Measurements from ENCODE around the gene FRYL. TPM values are rescaled to one million over a fixed set of nuclear protein-coding genes. Genes with fewer than 3 reads are reported as not detected.
"Not testable (repeated sequence)": the region's sequence is repeated elsewhere in the genome, so short reads cannot be mapped to it uniquely, and the experiment has no call there.

FRYL gene
- total RNA-seq, 1 donor from 2014 or later = 50.0 TPM

DNA sequence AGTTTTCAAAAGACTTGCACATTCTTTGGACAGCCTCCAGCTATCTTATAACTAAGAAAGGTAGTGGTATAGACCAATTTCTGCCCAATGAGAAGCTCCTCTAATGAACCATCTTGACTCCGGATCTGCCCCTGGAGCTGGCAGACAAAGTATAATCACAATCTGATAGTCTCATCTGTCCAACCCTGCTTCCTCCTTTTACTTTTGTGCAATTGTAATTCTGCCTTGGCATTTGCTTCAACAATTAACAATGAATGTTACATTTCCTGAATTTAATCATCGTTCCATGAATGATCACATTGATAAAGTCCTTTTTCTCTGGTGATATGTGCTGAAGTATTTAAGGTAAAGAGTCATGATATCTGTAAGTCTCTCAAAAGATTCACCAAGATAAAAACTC is 27.8 kb downstream of the FRYL start:
- Mint-ChIP-seq H3K9me3 (peaks cover 4% of the 10 kb centered on the region), H3K4me1 (ENCODE audit: unreplicated experiment) (peaks cover 6% of the 10 kb centered on the region), H3K4me3 (no peak overlapping the region), H3K36me3 (peaks cover 13% of the 10 kb centered on the region), H3K27me3 (no peaks in the 10 kb centered on the region), H3K27ac (no peak overlapping the region)
- TF ChIP-seq, protein P1, sequence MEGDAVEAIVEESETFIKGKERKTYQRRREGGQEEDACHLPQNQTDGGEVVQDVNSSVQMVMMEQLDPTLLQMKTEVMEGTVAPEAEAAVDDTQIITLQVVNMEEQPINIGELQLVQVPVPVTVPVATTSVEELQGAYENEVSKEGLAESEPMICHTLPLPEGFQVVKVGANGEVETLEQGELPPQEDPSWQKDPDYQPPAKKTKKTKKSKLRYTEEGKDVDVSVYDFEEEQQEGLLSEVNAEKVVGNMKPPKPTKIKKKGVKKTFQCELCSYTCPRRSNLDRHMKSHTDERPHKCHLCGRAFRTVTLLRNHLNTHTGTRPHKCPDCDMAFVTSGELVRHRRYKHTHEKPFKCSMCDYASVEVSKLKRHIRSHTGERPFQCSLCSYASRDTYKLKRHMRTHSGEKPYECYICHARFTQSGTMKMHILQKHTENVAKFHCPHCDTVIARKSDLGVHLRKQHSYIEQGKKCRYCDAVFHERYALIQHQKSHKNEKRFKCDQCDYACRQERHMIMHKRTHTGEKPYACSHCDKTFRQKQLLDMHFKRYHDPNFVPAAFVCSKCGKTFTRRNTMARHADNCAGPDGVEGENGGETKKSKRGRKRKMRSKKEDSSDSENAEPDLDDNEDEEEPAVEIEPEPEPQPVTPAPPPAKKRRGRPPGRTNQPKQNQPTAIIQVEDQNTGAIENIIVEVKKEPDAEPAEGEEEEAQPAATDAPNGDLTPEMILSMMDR (conservative IDR thresholded peaks at IDR 0.05) = no peak
- no peak for DNase-seq (ENCODE audit: extremely low spot score, unreplicated experiment)

DNA sequence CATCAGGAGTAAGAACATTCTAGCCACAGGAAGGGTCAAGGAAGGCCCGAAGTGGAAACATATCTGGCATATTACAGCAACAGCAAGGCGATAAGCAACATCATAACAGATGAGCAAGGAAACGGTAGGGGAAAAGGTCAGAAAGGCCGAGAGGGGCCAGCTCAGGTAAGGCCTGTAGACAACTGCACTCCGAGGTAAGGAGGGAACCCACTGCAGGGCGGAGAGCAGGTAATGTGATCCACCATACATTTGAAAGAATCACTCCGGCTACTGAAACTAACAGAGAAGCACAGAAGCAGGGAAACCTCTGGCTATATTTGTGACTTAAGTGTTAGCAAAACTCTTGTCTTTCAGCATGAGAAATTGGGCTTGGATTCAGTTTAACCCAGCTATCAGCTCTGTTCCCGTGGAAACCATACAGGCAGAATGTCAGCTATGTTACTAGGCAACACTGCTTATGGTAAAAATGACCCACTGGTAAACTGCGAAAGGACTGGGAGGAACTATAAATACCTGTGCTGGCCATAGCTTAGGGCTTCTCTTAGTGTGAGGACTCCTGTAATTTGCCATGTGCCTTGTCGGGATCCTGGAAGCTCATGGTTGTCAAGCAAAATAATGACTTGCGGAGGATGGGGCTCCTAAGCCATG is 31.0 kb downstream of the FRYL start:
- TF ChIP-seq, protein P1 (conservative IDR thresholded peaks at IDR 0.05) = no peak
- H3K4me1 Mint-ChIP-seq (ENCODE audit: unreplicated experiment) = peaks cover 6% of the 10 kb centered on the region
- no peak for DNase-seq (ENCODE audit: extremely low spot score, unreplicated experiment)
- no peak overlapping the region for H3K27ac Mint-ChIP-seq
- H3K27me3 Mint-ChIP-seq = no peaks in the 10 kb centered on the region
- H3K36me3 Mint-ChIP-seq = peaks cover 7% of the 10 kb centered on the region
- no peak overlapping the region for H3K4me3 Mint-ChIP-seq
- no peaks in the 10 kb centered on the region for H3K9me3 Mint-ChIP-seq

DNA sequence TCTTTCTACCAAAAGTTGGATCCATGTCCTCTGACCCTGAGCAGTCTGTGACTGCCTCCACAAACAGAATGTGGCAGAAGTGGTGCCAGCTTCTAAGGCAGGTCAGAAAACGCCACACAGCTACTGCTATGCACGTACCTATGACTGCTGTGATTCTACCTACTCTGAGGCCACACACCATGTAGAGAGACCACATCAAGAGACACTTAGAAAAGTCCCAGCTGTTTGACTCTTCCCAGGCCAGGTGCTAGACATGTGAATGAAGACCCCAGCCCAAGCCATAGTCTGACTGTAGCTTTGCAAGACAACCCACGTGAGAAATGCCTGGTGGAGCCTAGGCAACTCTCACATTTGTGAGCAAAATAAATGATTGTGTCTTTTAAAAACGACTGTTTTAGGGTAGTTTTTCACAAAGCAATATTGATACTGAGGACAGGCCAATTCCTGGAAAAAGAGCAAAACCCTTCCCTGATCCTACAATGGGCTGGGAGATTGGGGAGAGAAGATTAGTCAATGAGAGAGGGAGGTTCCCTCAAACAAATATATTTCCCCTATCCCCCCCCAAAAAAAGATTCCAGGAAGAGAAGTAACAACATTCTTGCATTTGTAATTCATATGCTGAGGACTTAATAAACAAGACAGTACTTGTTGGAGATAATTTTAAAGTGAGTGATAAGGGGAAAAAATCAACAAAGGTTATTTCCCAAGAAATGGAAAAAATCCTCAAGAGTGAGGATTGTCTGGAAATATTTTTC is 33.3 kb downstream of the FRYL start:
- H3K4me3 Mint-ChIP-seq = no peak overlapping the region
- peaks cover 6% of the 10 kb centered on the region for H3K4me1 Mint-ChIP-seq (ENCODE audit: unreplicated experiment)
- TF ChIP-seq, protein P1 (conservative IDR thresholded peaks at IDR 0.05) = no peak
- DNase-seq (ENCODE audit: extremely low spot score, unreplicated experiment) = no peak
- H3K27ac Mint-ChIP-seq = no peak overlapping the region
- peaks cover 10% of the 10 kb centered on the region for H3K36me3 Mint-ChIP-seq
- H3K9me3 Mint-ChIP-seq = no peaks in the 10 kb centered on the region
- H3K27me3 Mint-ChIP-seq = no peaks in the 10 kb centered on the region

DNA sequence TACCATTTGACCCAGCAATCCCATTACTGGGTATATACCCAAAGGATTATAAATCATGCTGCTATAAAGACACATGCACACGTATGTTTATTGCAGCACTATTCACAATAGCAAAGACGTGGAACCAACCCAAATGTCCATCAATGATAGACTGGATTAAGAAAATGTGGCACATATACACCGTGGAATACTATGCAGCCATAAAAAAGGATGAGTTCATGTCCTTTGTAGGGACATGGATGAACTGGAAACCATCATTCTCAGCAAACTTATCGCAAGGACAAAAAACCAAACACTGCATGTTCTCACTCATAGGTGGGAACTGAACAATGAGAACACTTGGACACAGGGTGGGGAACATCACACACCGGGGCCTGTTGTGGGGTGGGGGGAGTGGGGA is 34.9 kb downstream of the FRYL start:
- H3K27ac Mint-ChIP-seq; H3K9me3 Mint-ChIP-seq; H3K4me3 Mint-ChIP-seq; H3K27me3 Mint-ChIP-seq; DNase-seq (ENCODE audit: extremely low spot score, unreplicated experiment); H3K4me1 Mint-ChIP-seq (ENCODE audit: unreplicated experiment): not testable (repeated sequence)
- H3K36me3 Mint-ChIP-seq = peaks cover 10% of the 10 kb centered on the region

DNA sequence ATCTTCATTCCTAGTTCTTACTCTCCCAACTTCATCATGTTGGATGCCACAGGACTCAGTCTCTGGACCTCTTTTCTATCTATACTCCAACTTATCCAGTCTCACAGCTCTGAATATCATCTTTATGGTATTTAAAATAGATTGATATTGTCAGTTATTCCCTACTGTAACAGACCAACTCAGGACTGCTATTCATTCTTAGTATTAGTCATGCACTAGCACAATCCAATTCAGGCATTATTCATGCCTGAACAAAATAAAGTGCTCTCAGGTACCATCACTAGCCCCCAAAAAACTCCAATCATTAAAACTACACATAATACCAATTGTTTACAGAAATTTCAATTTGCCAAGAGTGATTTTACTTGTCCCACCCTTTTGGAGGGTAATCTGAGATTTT is 37.7 kb downstream of the FRYL start:
- H3K36me3 Mint-ChIP-seq = peaks cover 10% of the 10 kb centered on the region
- H3K27me3 Mint-ChIP-seq = no peaks in the 10 kb centered on the region
- no peaks in the 10 kb centered on the region for H3K9me3 Mint-ChIP-seq
- no peak overlapping the region for H3K27ac Mint-ChIP-seq
- no peaks in the 10 kb centered on the region for H3K4me1 Mint-ChIP-seq (ENCODE audit: unreplicated experiment)
- no peak overlapping the region for H3K4me3 Mint-ChIP-seq
- TF ChIP-seq, protein P1 (conservative IDR thresholded peaks at IDR 0.05) = no peak
- no peak for DNase-seq (ENCODE audit: extremely low spot score, unreplicated experiment)

DNA sequence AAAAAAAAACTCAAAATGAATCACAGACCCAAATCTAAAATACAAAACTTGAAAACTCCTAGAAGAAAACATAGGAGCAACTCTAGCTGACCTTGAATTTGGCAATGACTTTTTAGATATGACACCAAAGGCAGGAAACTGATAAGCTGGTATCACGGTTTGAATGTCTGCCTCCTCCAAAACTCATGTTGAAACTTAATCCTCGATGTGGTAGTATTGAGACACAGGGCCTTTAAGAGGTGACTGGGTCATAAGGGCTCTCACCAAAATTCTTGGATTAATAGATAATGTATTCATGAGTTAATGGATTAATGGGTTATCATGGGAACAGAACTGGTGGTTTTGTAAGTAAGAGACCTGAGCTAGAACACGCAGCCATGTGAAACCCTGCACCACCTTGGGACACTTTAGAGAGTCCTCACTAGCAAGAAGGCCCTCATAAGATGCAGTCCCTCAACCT is 40.5 kb downstream of the FRYL start:
- Mint-ChIP-seq H3K36me3 (peaks cover 4% of the 10 kb centered on the region), H3K9me3 (no peaks in the 10 kb centered on the region), H3K4me1 (ENCODE audit: unreplicated experiment) (no peaks in the 10 kb centered on the region), H3K27ac (no peak overlapping the region), H3K4me3 (no peak overlapping the region), H3K27me3 (no peaks in the 10 kb centered on the region)
- no peak for DNase-seq (ENCODE audit: extremely low spot score, unreplicated experiment)
- TF ChIP-seq, protein P1 (conservative IDR thresholded peaks at IDR 0.05) = no peak
